Activated CD8-positive, alpha-beta memory T cell treated with anti-CD3 and anti-CD28 coated beads, Interleukin-2, amount 10 ng/mL, durations not matched to agents 7 days and 5 days (primary cell): ENCODE measurements around the gene SORCS2. TPM values are rescaled to one million over a fixed set of nuclear protein-coding genes. Genes with fewer than 3 reads are reported as not detected.

Source experiments
- ATAC-seq: fragments of 150-1000 bp; cut with Tn5 transposase; one replicate; pipeline ENCODE4 v1.10.0; 2021; ENCODE audit warnings: moderate library complexity
- CTCF ChIA-PET: fragments of 350-600 bp; sonication (Branson Sonifier 250); formaldehyde crosslinking; loops from one replicate; lab custom pipeline; 2021; ENCODE audit warnings: antibody characterized with exemption; lab: Charles Lee
- DNase-seq: peaks from one replicate; pipeline ENCODE4 v3.0.0-alpha.2; 2020
- H3K27ac Mint-ChIP-seq: one replicate; pipeline ENCODE4 v1.8.0; 2021; ENCODE audit warnings: mild to moderate bottlenecking, mixed read lengths
- H3K27me3 Mint-ChIP-seq: one replicate; pipeline ENCODE4 v1.8.0; 2021; ENCODE audit warnings: mixed read lengths
- H3K36me3 Mint-ChIP-seq: one replicate; pipeline ENCODE4 v1.8.0; 2021; ENCODE audit warnings: mild to moderate bottlenecking, mixed read lengths
- H3K4me1 Mint-ChIP-seq: one replicate; pipeline ENCODE4 v1.8.0; 2021; ENCODE audit warnings: mixed read lengths
- H3K4me3 Mint-ChIP-seq: one replicate; pipeline ENCODE4 v1.8.0; 2021; ENCODE audit warnings: mild to moderate bottlenecking, moderate library complexity, mixed read lengths
- H3K9me3 Mint-ChIP-seq: one replicate; pipeline ENCODE4 v1.8.0; 2022; ENCODE audit warnings: low read depth, mixed read lengths
- total RNA-seq, 2 experiments: library from RNA; stranded (reverse); gene quantifications; one replicate each; pipeline ENCODE4 v1.2.3, GENCODE V29; 2021

Gene SORCS2
- total RNA-seq, 2 experiments from 2014 or later, result 0.05 to 0.06 TPM

DNA sequence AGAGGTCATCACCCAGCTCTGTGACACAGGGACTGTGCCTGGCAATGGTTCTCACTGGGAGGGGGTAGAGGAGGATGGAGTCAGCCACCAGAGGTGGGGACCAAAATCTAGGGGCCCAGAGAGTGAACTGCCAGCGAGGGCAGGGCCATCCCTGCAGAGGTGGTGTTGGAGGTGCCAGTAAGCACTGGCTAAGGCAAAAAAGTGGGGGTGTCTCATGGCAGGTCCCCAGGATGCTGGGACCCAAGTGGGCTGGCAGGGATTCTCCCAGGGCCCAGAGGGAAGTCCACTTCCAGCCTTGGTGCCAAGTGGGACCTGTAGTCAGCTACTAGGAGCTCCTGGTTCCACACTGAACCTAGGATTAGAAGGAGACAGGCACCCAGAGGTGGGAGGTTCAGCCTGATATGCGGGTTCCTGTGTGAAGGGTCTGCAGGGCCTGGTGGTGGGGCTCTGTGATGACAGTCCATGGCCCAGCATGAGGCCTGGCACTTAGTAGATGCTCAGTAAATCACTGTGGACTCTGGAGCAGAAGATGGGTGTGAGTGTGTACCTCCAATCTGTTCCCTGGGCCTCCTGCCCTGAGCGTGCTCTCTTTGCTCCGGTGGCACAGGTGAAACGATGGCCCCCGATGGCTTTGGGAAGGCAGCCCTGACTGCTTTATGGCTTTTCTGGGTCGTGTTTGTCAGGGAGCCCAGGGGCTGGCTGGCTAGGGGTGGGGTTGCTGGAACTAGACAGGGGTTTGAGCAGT lies 160.9 kb downstream of the SORCS2 start:
- Mint-ChIP-seq H3K27me3 (no peaks in the 10 kb centered on the region), H3K4me1 (no peaks in the 10 kb centered on the region), H3K4me3 (no peak overlapping the region), H3K36me3 (no peaks in the 10 kb centered on the region), H3K27ac (no peak overlapping the region), H3K9me3 (no peaks in the 10 kb centered on the region)
- DNase-seq, result no peak
- CTCF ChIA-PET, result no interaction called here
- ATAC-seq, result no peak

- ATAC-seq (no peak), DNase-seq (no peak)
- no peak overlapping the region for H3K4me3 Mint-ChIP-seq
- H3K4me1 Mint-ChIP-seq, result no peaks in the 10 kb centered on the region
- no peak overlapping the region for H3K27ac Mint-ChIP-seq
- H3K27me3 Mint-ChIP-seq, result no peaks in the 10 kb centered on the region
- CTCF ChIA-PET, result no interaction called here
- no peaks in the 10 kb centered on the region for H3K36me3 Mint-ChIP-seq
- H3K9me3 Mint-ChIP-seq, result no peaks in the 10 kb centered on the region
Observed at GRCh38 chr4:7353846-7354610, 161.7 kb downstream of the SORCS2 start.

DNA sequence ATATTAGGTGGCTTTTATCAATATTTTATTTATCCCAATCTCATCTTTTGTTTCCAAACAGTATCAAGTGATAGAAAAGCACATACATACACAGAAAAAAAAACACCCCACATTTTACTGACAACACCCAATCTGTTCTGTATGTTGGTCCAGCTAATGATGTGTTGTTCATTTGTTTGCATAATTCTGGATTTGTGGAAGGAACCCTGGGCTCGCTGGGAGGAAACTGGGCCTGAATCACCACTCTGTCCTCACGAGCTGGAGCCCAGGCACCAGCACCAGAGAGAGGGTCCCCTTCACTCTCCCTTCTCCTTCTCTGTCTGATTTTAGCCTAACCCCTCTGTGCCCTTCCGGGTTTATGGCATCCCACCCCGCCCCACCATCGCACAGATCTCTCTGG lies 162.6 kb downstream of the SORCS2 start:
- no peak overlapping the region for H3K27ac Mint-ChIP-seq
- CTCF ChIA-PET, result no interaction called here
- no peaks in the 10 kb centered on the region for H3K9me3 Mint-ChIP-seq
- H3K4me1 Mint-ChIP-seq, result no peaks in the 10 kb centered on the region
- no peak overlapping the region for H3K4me3 Mint-ChIP-seq
- DNase-seq (no peak), ATAC-seq (no peak)
- no peaks in the 10 kb centered on the region for H3K36me3 Mint-ChIP-seq
- H3K27me3 Mint-ChIP-seq, result no peaks in the 10 kb centered on the region

- no peaks in the 10 kb centered on the region for H3K27me3 Mint-ChIP-seq
- CTCF ChIA-PET, result no interaction called here
Observed at GRCh38 chr4:7355795-7356194, 163.5 kb downstream of the SORCS2 start.

GRCh38 chr4:7356667-7357310 lies 164.5 kb downstream of the SORCS2 start:
- no peak for ATAC-seq

More at GRCh38 chr4:7355795-7356194, 163.5 kb downstream of the SORCS2 start:
- no peak overlapping the region for H3K4me3 Mint-ChIP-seq
- DNase-seq, result no peak
- H3K27ac Mint-ChIP-seq, result no peak overlapping the region
- H3K9me3 Mint-ChIP-seq, result no peaks in the 10 kb centered on the region
- no peaks in the 10 kb centered on the region for H3K4me1 Mint-ChIP-seq
- no peaks in the 10 kb centered on the region for H3K36me3 Mint-ChIP-seq
- no peak for ATAC-seq

DNA sequence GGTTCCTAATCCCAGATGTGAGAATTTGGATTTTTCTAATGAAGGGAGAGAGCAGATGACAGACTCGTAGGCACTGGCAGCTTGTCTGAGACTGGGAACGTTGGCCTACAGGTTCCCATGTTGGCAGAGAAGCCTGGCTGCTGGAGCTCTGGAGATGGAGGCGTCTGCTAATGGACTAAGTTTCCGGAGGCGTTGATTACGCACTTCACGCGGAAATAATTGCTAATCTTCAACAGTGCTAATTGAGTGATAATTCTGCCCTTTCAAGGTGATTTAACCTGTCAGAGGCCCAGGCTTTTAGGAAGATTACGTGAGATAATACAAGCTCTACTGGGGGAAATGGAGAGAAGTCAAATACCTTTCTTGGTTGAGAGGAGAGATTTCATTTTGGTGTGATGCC lies 165.0 kb downstream of the SORCS2 start:
- ATAC-seq, result no peak
- DNase-seq, result no peak
- CTCF ChIA-PET, result no interaction called here
- Mint-ChIP-seq H3K9me3 (no peaks in the 10 kb centered on the region), H3K27me3 (no peaks in the 10 kb centered on the region), H3K4me3 (no peak overlapping the region), H3K36me3 (no peaks in the 10 kb centered on the region), H3K27ac (no peak overlapping the region), H3K4me1 (no peaks in the 10 kb centered on the region)

More at GRCh38 chr4:7356667-7357310, 164.5 kb downstream of the SORCS2 start:
- H3K27me3 Mint-ChIP-seq, result no peaks in the 10 kb centered on the region
- H3K4me3 Mint-ChIP-seq, result no peak overlapping the region
- no peaks in the 10 kb centered on the region for H3K36me3 Mint-ChIP-seq
- CTCF ChIA-PET, result no interaction called here
- H3K9me3 Mint-ChIP-seq, result no peaks in the 10 kb centered on the region
- H3K27ac Mint-ChIP-seq, result no peak overlapping the region
- DNase-seq, result no peak
- no peaks in the 10 kb centered on the region for H3K4me1 Mint-ChIP-seq

DNA sequence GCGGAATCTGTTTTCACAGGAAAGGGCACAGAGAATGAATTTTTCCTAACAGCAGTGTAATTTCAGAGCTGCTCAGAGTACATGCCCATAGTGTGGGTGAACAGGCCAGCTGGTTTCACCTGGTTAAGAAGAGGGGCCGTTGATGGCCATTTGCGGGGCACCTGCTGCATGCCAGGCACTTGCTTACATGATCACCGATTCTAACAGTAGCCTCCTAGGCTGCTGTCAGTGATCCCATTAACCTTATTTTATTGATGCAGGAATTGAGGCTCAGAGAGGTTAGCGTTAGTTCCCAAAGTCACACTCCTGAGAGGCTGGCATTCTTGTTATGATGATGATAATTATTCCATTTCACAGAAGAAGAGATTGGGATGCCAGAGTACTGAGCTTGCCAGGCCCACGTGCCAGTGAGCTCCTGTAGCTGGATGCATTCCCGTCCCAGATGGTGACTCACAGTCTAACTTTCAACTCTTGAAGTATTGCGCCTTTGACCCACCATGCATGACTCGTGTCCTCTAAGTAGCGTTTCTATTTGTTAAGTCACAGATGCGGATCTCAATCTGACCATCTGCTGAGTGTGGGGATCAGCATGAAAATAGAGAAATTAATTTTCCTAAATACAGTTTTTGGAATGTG lies 165.9 kb downstream of the SORCS2 start:
- Mint-ChIP-seq H3K4me3 (no peak overlapping the region), H3K27me3 (no peaks in the 10 kb centered on the region), H3K27ac (no peak overlapping the region), H3K9me3 (no peaks in the 10 kb centered on the region), H3K36me3 (no peaks in the 10 kb centered on the region), H3K4me1 (no peaks in the 10 kb centered on the region)
- CTCF ChIA-PET, result no interaction called here
- DNase-seq (no peak), ATAC-seq (no peak)

DNA sequence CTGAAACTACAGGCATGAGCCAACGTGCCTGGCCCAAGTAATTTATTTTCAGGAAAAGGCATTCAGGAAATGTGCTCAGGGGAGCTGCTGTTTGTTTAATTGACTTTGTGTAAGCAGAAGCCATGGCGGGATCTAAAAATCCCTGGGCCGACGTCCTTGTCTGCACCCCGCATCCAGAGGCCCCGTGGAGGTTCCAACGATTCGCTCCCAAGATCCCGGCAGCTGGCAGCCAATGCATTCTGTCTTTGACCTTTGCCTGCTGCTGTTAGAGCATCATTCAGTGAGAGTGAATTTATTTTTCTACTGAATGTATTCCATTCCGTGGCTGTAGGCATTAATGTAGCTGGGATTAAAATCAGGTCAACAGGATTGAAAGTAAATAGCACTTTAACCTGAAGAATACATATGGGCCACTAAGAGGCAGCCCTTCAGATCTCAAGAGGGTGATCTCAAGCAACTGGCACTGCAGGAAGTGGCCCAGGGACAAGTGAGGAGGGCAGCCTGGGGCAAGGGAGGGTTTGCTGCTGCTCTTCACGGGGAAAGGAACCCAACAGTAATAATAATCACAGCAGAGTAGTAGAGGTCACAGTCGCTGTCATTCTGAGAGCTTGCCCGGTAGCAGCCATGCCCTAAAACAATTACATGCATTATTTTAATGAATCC lies 167.2 kb downstream of the SORCS2 start:
- DNase-seq, result no peak
- CTCF ChIA-PET, result no interaction called here
- no peaks in the 10 kb centered on the region for H3K4me1 Mint-ChIP-seq
- no peaks in the 10 kb centered on the region for H3K27me3 Mint-ChIP-seq
- ATAC-seq, result no peak
- no peak overlapping the region for H3K4me3 Mint-ChIP-seq
- no peaks in the 10 kb centered on the region for H3K36me3 Mint-ChIP-seq
- peaks cover 2% of the 10 kb centered on the region for H3K9me3 Mint-ChIP-seq
- H3K27ac Mint-ChIP-seq, result no peak overlapping the region

DNA sequence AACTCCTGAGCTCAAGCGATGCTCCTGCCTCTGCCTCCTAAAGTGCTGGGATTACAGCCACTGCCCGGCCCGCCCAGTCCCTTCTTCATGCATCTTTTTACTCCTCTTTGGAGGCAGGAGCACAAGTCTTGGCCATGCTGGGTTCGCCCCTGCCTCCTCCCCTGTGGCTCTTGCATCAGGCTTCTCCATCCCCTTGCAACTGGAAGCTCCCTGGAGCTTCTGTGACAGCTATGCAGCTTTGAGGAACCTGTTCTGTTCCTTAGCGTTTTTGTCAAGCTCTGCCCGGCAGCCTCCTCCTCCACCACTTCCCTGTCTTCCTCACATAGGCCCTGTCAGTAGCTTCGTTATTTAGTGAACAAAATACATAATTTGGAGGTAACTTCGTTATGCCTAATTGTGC lies 168.5 kb downstream of the SORCS2 start:
- no peaks in the 10 kb centered on the region for H3K4me1 Mint-ChIP-seq
- no peak for ATAC-seq
- CTCF ChIA-PET, result no interaction called here

DNA sequence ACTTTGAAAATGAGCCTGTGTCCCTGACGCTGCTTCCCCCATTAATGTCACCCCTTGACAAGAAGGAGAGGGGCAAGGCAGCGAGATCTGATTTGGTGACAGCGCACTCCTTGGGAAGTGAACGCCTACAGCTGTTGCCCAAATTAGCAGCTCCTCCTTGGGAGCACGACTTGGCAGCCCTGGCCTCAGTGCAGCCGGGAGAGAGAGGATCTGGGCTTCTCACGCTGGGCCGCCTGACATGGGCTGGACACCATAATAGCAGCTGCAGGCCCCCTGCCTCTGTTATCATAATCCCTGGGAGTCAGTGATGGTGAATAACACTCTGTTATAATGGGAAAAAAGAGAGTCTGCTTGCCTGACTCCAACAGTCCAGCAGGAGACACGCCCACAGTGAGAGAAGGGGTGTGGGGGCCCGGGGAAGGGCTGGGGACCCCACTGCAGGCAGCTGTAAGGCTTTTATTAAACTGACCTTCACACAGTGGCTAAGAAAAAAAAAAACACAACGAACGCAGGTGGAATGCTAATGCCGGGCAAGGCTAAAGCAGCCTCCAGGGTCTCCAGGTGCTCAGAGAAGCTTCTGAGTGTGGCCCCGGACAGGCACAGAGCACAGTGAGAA lies 169.1 kb downstream of the SORCS2 start:
- ATAC-seq (no peak), DNase-seq (no peak)
- no peak overlapping the region for H3K4me3 Mint-ChIP-seq
- CTCF ChIA-PET, result no interaction called here
- no peaks in the 10 kb centered on the region for H3K36me3 Mint-ChIP-seq
- peaks cover 2% of the 10 kb centered on the region for H3K9me3 Mint-ChIP-seq
- H3K27me3 Mint-ChIP-seq, result no peaks in the 10 kb centered on the region
- no peak overlapping the region for H3K27ac Mint-ChIP-seq
- H3K4me1 Mint-ChIP-seq, result no peaks in the 10 kb centered on the region

More for the DNA sequence above, 168.5 kb downstream of the SORCS2 start:
- H3K27me3 Mint-ChIP-seq, result no peaks in the 10 kb centered on the region
- no peak overlapping the region for H3K27ac Mint-ChIP-seq
- no peak overlapping the region for H3K4me3 Mint-ChIP-seq
- peaks cover 2% of the 10 kb centered on the region for H3K9me3 Mint-ChIP-seq
- H3K36me3 Mint-ChIP-seq, result no peaks in the 10 kb centered on the region
- no peak for DNase-seq

GRCh38 chr4:7362341-7362740 lies 170.0 kb downstream of the SORCS2 start:
- Mint-ChIP-seq H3K36me3 (no peaks in the 10 kb centered on the region), H3K4me3 (no peak overlapping the region), H3K4me1 (no peaks in the 10 kb centered on the region), H3K27me3 (no peaks in the 10 kb centered on the region), H3K27ac (no peak overlapping the region), H3K9me3 (peaks cover 2% of the 10 kb centered on the region)
- DNase-seq, result no peak
- no peak for ATAC-seq
- CTCF ChIA-PET, result no interaction called here

- Mint-ChIP-seq H3K36me3 (no peaks in the 10 kb centered on the region), H3K4me1 (no peaks in the 10 kb centered on the region), H3K4me3 (no peak overlapping the region), H3K27me3 (no peaks in the 10 kb centered on the region), H3K9me3 (peaks cover 2% of the 10 kb centered on the region), H3K27ac (no peak overlapping the region)
- CTCF ChIA-PET, result no interaction called here
- DNase-seq, result no peak
- ATAC-seq, result no peak
Observed at GRCh38 chr4:7362862-7363430, 170.6 kb downstream of the SORCS2 start.
